SU-DHL-6 (cell line): ENCODE data around the gene ZNF710.

ENCODE experiments used
- H2AFZ ChIP-seq: fragments of 200-600 bp; sonication (generic); 2 replicates; pipeline ENCODE4 v1.6.1; 2014; ENCODE audit warnings: low read depth, mild to moderate bottlenecking, moderate library complexity, mixed read lengths, antibody characterized with exemption, low read length; ENCODE audit not compliant: severe bottlenecking
- H3F3A ChIP-seq: fragments of 200-600 bp; shearing (Covaris generic); 2 replicates; pipeline ENCODE4 v1.6.0; 2016; ENCODE audit warnings: antibody characterized with exemption, mild to moderate bottlenecking; ENCODE audit not compliant: insufficient read depth
- H3K27ac ChIP-seq: fragments of 200-600 bp; sonication (generic); 2 replicates; pipeline ENCODE4 v1.5.1; 2016; ENCODE audit warnings: low read depth, mild to moderate bottlenecking, low read length, moderate library complexity, mixed read lengths
- H3K27me3 ChIP-seq: fragments of 200-600 bp; sonication (generic), shearing (Covaris generic); 2 replicates; pipeline ENCODE4 v1.6.0; 2014; ENCODE audit warnings: mild to moderate bottlenecking, low read length
- H3K36me3 ChIP-seq: fragments of 200-600 bp; sonication (generic); 2 replicates; pipeline ENCODE4 v1.6.1; 2014; ENCODE audit warnings: mild to moderate bottlenecking, low read length, mixed read lengths
- H3K4me2 ChIP-seq: fragments of 300-600, 200-600 bp; shearing (Covaris generic), sonication (generic); 2 replicates; pipeline ENCODE4 v1.6.0; 2014; ENCODE audit warnings: low read length, low read depth, mild to moderate bottlenecking; ENCODE audit not compliant: poor library complexity, severe bottlenecking
- H3K4me3 ChIP-seq: fragments of 200-600 bp; sonication (generic); 2 replicates; pipeline ENCODE4 v1.5.1; 2014; ENCODE audit warnings: antibody characterized with exemption, low read length, mild to moderate bottlenecking, mixed read lengths; ENCODE audit not compliant: insufficient read depth, poor library complexity, severe bottlenecking
- H3K79me2 ChIP-seq: fragments of 200-600 bp; sonication (generic); 2 replicates; pipeline ENCODE4 v1.6.1; 2014; ENCODE audit warnings: mild to moderate bottlenecking, low read length, moderate library complexity; ENCODE audit not compliant: insufficient read depth
- H3K9ac ChIP-seq: fragments of 200-600 bp; sonication (generic); 2 replicates; pipeline ENCODE4 v1.7.0; 2014; ENCODE audit warnings: mild to moderate bottlenecking, low read length
- H3K9me2 ChIP-seq: fragments of 200-600 bp; sonication (generic); replicated peaks from 2 replicates; pipeline ENCODE4 v1.6.1; 2014; ENCODE audit warnings: low read length; ENCODE audit not compliant: insufficient read depth
- H3K9me3 ChIP-seq: fragments of 200-600 bp; sonication (generic); 2 replicates; pipeline ENCODE4 v1.6.1; 2014; ENCODE audit warnings: low read length, mixed read lengths; ENCODE audit not compliant: insufficient read depth
- H4K20me1 ChIP-seq: fragments of 200-600 bp; sonication (generic); 2 replicates; pipeline ENCODE4 v1.6.1; 2014; ENCODE audit warnings: low read depth, mild to moderate bottlenecking, antibody characterized with exemption, low read length, moderate library complexity, mixed read lengths
- EZH2phosphoT487 ChIP-seq: fragments of 200-600 bp; sonication (generic), shearing (Covaris generic); conservative IDR thresholded peaks from 2 replicates; pipeline ENCODE4 v1.6.1; 2018; ENCODE audit warnings: mild to moderate bottlenecking, antibody characterized with exemption, low read length, moderate library complexity, mixed read lengths
- TF ChIP-seq, protein P1 (sequence below): fragments of 200-600 bp; sonication (generic); IDR thresholded peaks from one replicate; pipeline ENCODE4 v1.5.1; 2017; ENCODE audit warnings: antibody characterized with exemption, mild to moderate bottlenecking, low read length, moderate library complexity; ENCODE audit not compliant: insufficient read depth, poor library complexity, severe bottlenecking

ZNF710 gene

DNA sequence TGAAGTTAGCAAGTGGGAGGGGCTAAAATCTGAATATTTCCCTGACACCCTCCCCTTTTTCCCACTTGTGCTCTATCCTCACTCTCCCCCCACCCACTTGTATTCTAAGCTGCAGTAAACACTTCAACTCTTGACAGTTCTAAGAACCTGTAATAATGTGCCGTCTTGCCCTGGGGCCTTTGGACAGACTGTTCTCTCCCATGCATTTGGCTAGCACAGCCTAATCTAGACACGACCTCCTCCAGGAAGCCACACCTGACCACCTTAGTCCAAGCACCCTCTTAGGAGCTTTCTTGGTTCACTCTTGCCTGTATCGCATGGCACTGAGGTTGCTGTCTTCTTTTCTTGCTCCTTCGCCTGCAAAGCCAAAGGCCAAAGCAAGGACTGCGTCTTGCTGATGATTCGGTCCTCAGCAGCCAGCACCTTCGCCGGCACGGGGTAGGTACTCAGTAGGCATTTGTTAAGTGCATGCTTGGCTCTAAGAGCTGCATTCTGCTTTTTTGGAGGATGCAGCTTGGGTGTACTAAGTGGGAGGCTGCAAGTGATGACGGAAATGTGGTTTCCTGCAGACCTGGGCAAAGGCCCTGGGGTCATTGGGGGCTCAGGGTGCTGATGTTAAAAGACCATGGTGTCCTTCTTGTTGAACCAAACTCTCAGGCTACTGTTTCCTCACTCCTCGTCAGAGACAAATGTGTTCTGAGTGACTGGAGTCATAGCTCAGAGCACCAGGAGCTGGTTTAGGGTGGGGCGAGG is 2.0 kb upstream of the ZNF710 start:
- H3K9me2 ChIP-seq = no peaks in the 10 kb centered on the region
- no peak overlapping the region for H3K4me3 ChIP-seq
- no peaks in the 10 kb centered on the region for H3K36me3 ChIP-seq
- no peak for TF ChIP-seq EZH2phosphoT487
- no peak overlapping the region for H2AFZ ChIP-seq
- no peaks in the 10 kb centered on the region for H3K27me3 ChIP-seq
- no peak overlapping the region for H3K4me2 ChIP-seq
- no peak overlapping the region for H3K27ac ChIP-seq
- H3F3A ChIP-seq = 0 out of 2 replicates have a peak, but pooled peaks cover 7% of the 10 kb centered on the region
- H3K9me3 ChIP-seq = no peaks in the 10 kb centered on the region
- H4K20me1 ChIP-seq = no peaks in the 10 kb centered on the region
- no peak overlapping the region for H3K9ac ChIP-seq
- H3K79me2 ChIP-seq = no peaks in the 10 kb centered on the region

DNA sequence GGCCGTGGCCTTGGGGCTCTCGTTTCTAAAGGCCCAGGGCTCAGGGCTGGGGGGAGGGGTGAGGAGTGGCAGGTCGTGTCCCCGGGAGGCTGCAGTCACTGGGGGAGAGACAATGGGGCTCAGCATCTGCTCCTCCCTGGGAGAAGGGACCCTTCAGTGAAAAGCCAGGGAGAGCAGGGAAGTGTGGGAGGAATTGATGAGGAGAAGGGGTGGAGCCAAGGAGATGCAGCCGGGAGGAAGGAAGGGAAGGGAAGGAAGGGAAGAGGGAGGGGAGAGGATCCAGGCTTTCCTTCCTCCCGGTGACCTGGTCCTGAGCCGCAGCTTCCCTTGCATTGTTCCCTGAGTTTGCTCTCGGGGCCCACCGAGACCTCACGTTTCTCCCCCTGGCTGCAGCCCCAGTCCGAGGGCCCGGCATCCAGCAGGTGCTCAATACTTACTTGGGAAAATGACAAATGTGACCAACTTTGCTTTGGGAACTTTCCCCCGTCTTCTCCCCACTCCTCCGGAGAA is 1.4 kb upstream of the ZNF710 start:
- Histone ChIP-seq H3K9me3 (no peaks in the 10 kb centered on the region), H3K4me3 (no peak overlapping the region), H3K4me2 (no peak overlapping the region), H3K27ac (no peak overlapping the region), H3K27me3 (no peaks in the 10 kb centered on the region), H3K79me2 (no peaks in the 10 kb centered on the region), H4K20me1 (no peaks in the 10 kb centered on the region), H2AFZ (no peak overlapping the region), H3F3A (0 out of 2 replicates have a peak, but pooled peaks cover 7% of the 10 kb centered on the region), H3K36me3 (no peaks in the 10 kb centered on the region), H3K9me2 (no peaks in the 10 kb centered on the region), H3K9ac (no peak overlapping the region)
- no peak for TF ChIP-seq EZH2phosphoT487
- TF ChIP-seq, protein P1, sequence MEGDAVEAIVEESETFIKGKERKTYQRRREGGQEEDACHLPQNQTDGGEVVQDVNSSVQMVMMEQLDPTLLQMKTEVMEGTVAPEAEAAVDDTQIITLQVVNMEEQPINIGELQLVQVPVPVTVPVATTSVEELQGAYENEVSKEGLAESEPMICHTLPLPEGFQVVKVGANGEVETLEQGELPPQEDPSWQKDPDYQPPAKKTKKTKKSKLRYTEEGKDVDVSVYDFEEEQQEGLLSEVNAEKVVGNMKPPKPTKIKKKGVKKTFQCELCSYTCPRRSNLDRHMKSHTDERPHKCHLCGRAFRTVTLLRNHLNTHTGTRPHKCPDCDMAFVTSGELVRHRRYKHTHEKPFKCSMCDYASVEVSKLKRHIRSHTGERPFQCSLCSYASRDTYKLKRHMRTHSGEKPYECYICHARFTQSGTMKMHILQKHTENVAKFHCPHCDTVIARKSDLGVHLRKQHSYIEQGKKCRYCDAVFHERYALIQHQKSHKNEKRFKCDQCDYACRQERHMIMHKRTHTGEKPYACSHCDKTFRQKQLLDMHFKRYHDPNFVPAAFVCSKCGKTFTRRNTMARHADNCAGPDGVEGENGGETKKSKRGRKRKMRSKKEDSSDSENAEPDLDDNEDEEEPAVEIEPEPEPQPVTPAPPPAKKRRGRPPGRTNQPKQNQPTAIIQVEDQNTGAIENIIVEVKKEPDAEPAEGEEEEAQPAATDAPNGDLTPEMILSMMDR = no peak

DNA sequence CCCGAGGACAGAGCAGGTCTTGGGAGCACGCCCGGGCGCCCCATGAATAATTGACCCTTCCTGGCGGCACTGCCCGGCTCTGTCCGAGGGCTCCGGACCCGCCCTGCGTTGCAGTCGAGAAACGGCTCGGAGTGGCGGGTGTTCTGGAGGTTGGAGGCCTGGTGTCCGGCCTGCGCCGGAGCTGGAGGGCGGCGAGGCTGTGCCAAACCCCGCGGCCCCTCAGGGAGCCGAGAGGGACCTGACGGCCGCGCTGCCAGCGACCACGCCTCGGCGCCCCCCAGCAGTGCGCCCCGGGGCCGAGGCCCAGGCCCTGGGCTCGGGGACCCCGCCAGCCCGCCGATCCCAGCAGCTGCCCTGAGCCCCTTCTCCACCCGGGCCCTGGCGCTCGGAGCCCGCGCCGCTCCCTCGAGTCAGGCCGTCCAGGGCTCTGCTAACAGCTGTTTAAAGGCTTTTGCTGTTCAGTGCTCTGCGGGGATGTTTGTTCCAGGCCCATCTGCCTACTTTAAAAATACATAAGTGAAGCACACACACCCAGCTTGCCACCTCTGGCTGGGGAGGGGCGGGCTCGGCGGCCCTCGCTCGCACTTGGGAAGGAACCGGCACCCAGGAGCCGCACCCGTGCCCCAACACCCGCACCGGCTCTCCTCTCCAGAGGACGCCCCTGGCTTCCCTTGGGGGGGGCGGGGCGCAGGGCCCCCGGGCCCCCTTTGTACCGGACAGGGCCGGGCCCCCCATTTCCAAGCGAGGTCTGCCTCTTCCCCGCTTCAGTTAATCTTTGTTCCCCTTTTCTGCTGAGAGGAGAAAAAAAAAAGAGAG is 730 bp upstream of the ZNF710 start:
- no peaks in the 10 kb centered on the region for H3K36me3 ChIP-seq
- H2AFZ ChIP-seq = peak overlapping the region; percentile 78
- H3K9me2 ChIP-seq = no peaks in the 10 kb centered on the region
- H3K9ac ChIP-seq = peak overlapping the region; percentile 55
- peak overlapping the region; percentile 98 for H3K4me2 ChIP-seq
- H3K79me2 ChIP-seq = no peaks in the 10 kb centered on the region
- H3F3A ChIP-seq = 0 out of 2 replicates have a peak, but pooled peaks cover 7% of the 10 kb centered on the region
- no peaks in the 10 kb centered on the region for H3K27me3 ChIP-seq
- peak overlapping the region; percentile 65 for H3K4me3 ChIP-seq
- no peaks in the 10 kb centered on the region for H3K9me3 ChIP-seq
- no peaks in the 10 kb centered on the region for H4K20me1 ChIP-seq
- H3K27ac ChIP-seq = peak overlapping the region; percentile 11; the same call in 1 of the 2 replicates
- no peak for TF ChIP-seq EZH2phosphoT487
- TF ChIP-seq, protein P1 = no peak
